Neural cell (in vitro differentiated cells): ENCODE measurements around the gene ROGDI.

Source experiments
- CTCF ChIP-seq: fragments of 450-650 bp; IDR thresholded peaks from 2 replicates; pipeline ENCODE4 v1.5.1; 2014; ENCODE audit warnings: antibody characterized with exemption, mild to moderate bottlenecking, moderate library complexity; ENCODE audit not compliant: poor library complexity, severe bottlenecking
- EP300 ChIP-seq: fragments of 450-650 bp; conservative IDR thresholded peaks from 2 replicates; pipeline ENCODE4 v1.6.1; 2014; ENCODE audit warnings: antibody characterized with exemption, mild to moderate bottlenecking, moderate library complexity; ENCODE audit not compliant: poor library complexity, severe bottlenecking
- EZH2 ChIP-seq: fragments of 200-600, 300-800 bp; shearing (Covaris generic), sonication (generic); IDR thresholded peaks from 2 replicates; pipeline ENCODE4 v1.6.1; 2014; ENCODE audit warnings: antibody characterized with exemption, low read length, borderline replicate concordance, mild to moderate bottlenecking; ENCODE audit not compliant: insufficient read depth, poor library complexity, severe bottlenecking
- POLR2AphosphoS5 ChIP-seq: IDR thresholded peaks from 2 replicates; pipeline ENCODE4 v1.6.1; 2012
- RAD21 ChIP-seq: fragments of 450-650 bp; conservative IDR thresholded peaks from 2 replicates; pipeline ENCODE4 v1.6.1; 2014; ENCODE audit warnings: antibody characterized with exemption, mild to moderate bottlenecking, moderate library complexity
- REST ChIP-seq: IDR thresholded peaks from 2 replicates; pipeline ENCODE4 v1.6.1; 2012; ENCODE audit warnings: borderline replicate concordance

GRCh38 chr16:4749700-4750257 lies 52.7 kb downstream of the ROGDI start:
- TF ChIP-seq EZH2 (no peak), CTCF (no peak), POLR2AphosphoS5 (no peak), RAD21 (no peak), REST (no peak), EP300 (no peak)
